Suprapubic skin (tissue), 4 donors: ENCODE results near the gene CGB5. TPM values are rescaled to one million over a fixed set of nuclear protein-coding genes. Genes with fewer than 3 reads are reported as not detected.
A peak's percentile ranks its signal among the peaks of the same experiment; 100 is the strongest.

Experiments used
- DNase-seq, 2 donors: peaks; one replicate each; pipeline ENCODE4 v3.0.0-alpha.2; 2019; ENCODE audit warnings: low spot score in 2 of 2
- H3K27ac ChIP-seq: fragments of 200-600 bp; sonication (generic); one replicate; pipeline ENCODE4 v1.5.1; 2019
- H3K27me3 ChIP-seq: fragments of 200-600 bp; sonication (generic); one replicate; pipeline ENCODE4 v1.5.1; 2019
- H3K36me3 ChIP-seq: fragments of 200-600 bp; sonication (generic); one replicate; pipeline ENCODE4 v1.5.1; 2019
- H3K4me1 ChIP-seq: fragments of 200-600 bp; sonication (generic); one replicate; pipeline ENCODE4 v1.5.1; 2019
- H3K4me3 ChIP-seq: fragments of 200-600 bp; sonication (generic); one replicate; pipeline ENCODE4 v1.5.1; 2019; ENCODE audit warnings: mild to moderate bottlenecking
- H3K9me3 ChIP-seq: fragments of 200-600 bp; sonication (generic); one replicate; pipeline ENCODE4 v1.5.1; 2019
- EP300 ChIP-seq: sonication (generic); formaldehyde crosslinking; IDR thresholded peaks from one replicate; pipeline ENCODE4 v1.6.1; 2017; ENCODE audit warnings: antibody characterized with exemption
- POLR2A ChIP-seq, 2 donors: fragments of 450-650 bp; IDR thresholded peaks; one replicate each; pipeline ENCODE4 v1.6.1; 2017; ENCODE audit warnings: antibody characterized with exemption in 2 of 2, mild to moderate bottlenecking in 2 of 2, moderate library complexity in 2 of 2
- POLR2AphosphoS5 ChIP-seq, 3 donors: sonication (generic); formaldehyde crosslinking; IDR thresholded peaks; one replicate each; pipeline ENCODE4 v1.6.1; 2017; ENCODE audit warnings: antibody characterized with exemption in 3 of 3
- whole genome bisulfite sequencing: methylation state at CpG from one replicate; pipeline ENCODE4 v1.1.5; 2018; 5-methylcytosine and 5-hydroxymethylcytosine counted together
- total RNA-seq, 4 donors: library from RNA; depleted of rRNA; stranded (reverse); fragments of >200 nt; gene quantifications; one replicate each; pipeline ENCODE4 v1.1.0, GENCODE V29; 2016
- TF ChIP-seq, protein P1 (sequence below), 2 donors: fragments of 200-600 bp in 1 of 2; fragments of 450-650 bp in 1 of 2; sonication (generic) in 1 of 2; IDR thresholded peaks; one replicate each; pipeline ENCODE4 v1.5.1; 2016 to 2019; ENCODE audit warnings: antibody characterized with exemption in 2 of 2, mild to moderate bottlenecking in 1 of 2, moderate library complexity in 1 of 2

Gene CGB5
- total RNA-seq, 4 donors from 2014 or later, result 2.5 TPM; not detected in 3

DNA sequence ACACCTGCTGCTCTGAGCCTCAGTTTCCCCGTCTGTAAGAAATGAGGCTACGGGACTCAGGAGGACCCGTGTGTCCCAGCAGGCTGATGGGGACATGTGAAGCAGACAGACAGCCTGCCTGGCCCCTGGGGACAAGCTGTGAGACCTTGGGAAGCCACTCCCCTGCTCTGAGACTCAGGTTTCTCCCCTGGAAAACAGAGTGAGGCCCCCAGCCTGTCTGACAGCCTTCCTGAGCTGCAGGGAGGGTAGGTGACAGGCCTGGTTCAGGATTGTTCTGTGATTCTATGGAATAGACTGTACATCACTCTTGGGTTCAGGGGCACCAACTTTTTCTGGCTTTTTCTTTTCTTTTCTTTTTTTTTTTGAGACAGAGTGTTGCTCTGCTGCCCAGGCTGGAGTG lies 23.9 kb downstream of the CGB5 start:
- H3K4me3 ChIP-seq, result no peak overlapping the region
- DNase-seq, result no peak
- WGBS, result 43% methylated on average over 3 of the region's 3 CpGs
- no peaks in the 10 kb centered on the region for H3K36me3 ChIP-seq
- TF ChIP-seq POLR2AphosphoS5 (IDR thresholded peaks at IDR 0.05) (no peak), EP300 (no peak), POLR2A (IDR thresholded peaks at IDR 0.05) (no peak)
- TF ChIP-seq, protein P1, sequence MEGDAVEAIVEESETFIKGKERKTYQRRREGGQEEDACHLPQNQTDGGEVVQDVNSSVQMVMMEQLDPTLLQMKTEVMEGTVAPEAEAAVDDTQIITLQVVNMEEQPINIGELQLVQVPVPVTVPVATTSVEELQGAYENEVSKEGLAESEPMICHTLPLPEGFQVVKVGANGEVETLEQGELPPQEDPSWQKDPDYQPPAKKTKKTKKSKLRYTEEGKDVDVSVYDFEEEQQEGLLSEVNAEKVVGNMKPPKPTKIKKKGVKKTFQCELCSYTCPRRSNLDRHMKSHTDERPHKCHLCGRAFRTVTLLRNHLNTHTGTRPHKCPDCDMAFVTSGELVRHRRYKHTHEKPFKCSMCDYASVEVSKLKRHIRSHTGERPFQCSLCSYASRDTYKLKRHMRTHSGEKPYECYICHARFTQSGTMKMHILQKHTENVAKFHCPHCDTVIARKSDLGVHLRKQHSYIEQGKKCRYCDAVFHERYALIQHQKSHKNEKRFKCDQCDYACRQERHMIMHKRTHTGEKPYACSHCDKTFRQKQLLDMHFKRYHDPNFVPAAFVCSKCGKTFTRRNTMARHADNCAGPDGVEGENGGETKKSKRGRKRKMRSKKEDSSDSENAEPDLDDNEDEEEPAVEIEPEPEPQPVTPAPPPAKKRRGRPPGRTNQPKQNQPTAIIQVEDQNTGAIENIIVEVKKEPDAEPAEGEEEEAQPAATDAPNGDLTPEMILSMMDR (IDR thresholded peaks at IDR 0.05), result no peak
- peaks cover 28% of the 10 kb centered on the region for H3K4me1 ChIP-seq
- H3K27ac ChIP-seq, result no peak overlapping the region
- H3K9me3 ChIP-seq, result no peaks in the 10 kb centered on the region
- peaks cover 75% of the 10 kb centered on the region for H3K27me3 ChIP-seq

DNA sequence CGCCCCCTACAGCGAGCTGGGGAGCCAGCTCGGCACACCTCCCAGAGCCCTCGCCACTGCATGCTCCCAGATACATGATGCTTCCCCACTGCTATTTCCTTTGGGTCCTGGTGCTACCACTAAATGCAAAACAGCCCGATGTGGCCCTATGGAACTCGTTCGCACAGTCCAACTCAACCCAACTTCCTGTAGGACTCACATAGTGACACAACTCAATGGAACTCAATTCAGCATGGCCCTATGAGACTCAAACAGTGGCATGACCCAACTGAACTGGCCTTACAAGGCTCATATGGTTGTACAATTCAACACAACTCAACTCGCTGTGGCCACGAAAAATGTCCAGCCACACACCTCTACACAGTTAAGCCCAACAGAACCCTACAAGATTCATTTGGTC lies 25.4 kb downstream of the CGB5 start:
- Histone ChIP-seq H3K9me3 (no peaks in the 10 kb centered on the region), H3K4me1 (peaks cover 32% of the 10 kb centered on the region), H3K27me3 (peaks cover 79% of the 10 kb centered on the region), H3K27ac (no peak overlapping the region), H3K36me3 (no peaks in the 10 kb centered on the region), H3K4me3 (no peak overlapping the region)
- WGBS, result 97% methylated on average over 9 of the region's 9 CpGs
- TF ChIP-seq POLR2A (IDR thresholded peaks at IDR 0.05), result no peak
- TF ChIP-seq POLR2AphosphoS5 (IDR thresholded peaks at IDR 0.05), result no peak
- TF ChIP-seq, protein P1 (IDR thresholded peaks at IDR 0.05), result no peak
- TF ChIP-seq EP300, result no peak
- DNase-seq, result no peak

- Histone ChIP-seq H3K9me3 (no peaks in the 10 kb centered on the region), H3K4me1 (peaks cover 20% of the 10 kb centered on the region), H3K36me3 (no peaks in the 10 kb centered on the region), H3K4me3 (no peak overlapping the region), H3K27me3 (peaks cover 71% of the 10 kb centered on the region), H3K27ac (no peak overlapping the region)
- WGBS, result 96% methylated on average over 21 of the region's 21 CpGs
- TF ChIP-seq POLR2AphosphoS5 (IDR thresholded peaks at IDR 0.05) (no peak), EP300 (no peak)
- TF ChIP-seq, protein P1 (IDR thresholded peaks at IDR 0.05), result no peak
- no peak for DNase-seq
Observed at GRCh38 chr19:49070416-49070815, 26.8 kb downstream of the CGB5 start.

- TF ChIP-seq POLR2A (IDR thresholded peaks at IDR 0.05), result no peak
- TF ChIP-seq, protein P1 (IDR thresholded peaks at IDR 0.05), result no peak
- TF ChIP-seq EP300, result no peak
- no peak for TF ChIP-seq POLR2AphosphoS5 (IDR thresholded peaks at IDR 0.05)
- DNase-seq, result no peak
- Histone ChIP-seq H3K36me3 (no peaks in the 10 kb centered on the region), H3K27me3 (peaks cover 56% of the 10 kb centered on the region), H3K4me3 (peak overlapping the region; percentile 38), H3K4me1 (peaks cover 17% of the 10 kb centered on the region), H3K9me3 (no peaks in the 10 kb centered on the region), H3K27ac (no peak overlapping the region)
- WGBS, result 7% methylated on average over 13 of the region's 93 CpGs
Observed at GRCh38 chr19:49071860-49072547, 28.4 kb downstream of the CGB5 start.

DNA sequence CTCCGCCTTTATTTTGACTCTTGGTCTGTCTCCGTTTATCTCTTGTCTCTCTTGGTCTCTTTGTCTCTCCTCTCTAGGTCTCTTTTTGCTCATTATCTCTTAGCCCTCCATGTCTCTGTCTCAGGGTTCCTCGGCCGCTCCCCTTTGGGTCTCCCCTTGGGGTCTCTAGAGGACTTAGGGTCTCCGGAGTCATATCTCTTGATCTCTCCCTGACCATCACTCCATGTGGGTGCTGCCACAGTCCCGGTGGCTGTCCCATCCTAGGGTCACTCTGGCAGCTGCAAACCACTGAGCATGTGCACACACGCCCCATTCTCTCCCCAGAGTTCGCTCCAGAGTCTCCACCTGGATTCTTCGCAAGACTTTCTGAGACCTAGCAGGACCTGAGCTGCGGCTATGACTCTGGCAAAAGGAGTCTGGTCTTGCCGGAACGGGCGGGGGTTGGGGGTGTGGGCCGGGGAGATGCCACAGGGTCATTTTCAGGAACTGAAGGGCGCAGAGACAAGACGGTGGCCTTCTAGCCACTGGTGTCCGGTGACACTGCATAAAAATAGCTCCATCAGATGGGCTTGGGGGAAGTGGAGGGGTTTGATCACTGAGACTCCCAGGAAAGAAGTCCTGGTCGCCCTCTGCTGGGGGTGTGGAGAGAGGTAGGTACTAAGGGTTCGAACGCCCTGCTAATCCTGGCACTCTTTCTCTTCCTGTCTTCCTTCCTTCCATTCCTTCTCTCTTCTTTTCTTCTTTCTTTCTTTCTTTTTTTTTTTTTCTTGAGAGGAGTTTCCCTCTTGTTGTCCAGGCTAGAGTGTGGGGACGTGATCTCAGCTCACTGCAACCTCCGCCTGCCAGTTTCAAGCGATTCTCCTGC lies 30.1 kb downstream of the CGB5 start:
- DNase-seq, result no peak
- Histone ChIP-seq H3K27ac (no peak overlapping the region), H3K4me1 (peaks cover 17% of the 10 kb centered on the region), H3K27me3 (peaks cover 53% of the 10 kb centered on the region), H3K36me3 (no peaks in the 10 kb centered on the region), H3K4me3 (no peak overlapping the region), H3K9me3 (no peaks in the 10 kb centered on the region)
- TF ChIP-seq POLR2A (IDR thresholded peaks at IDR 0.05) (no peak), EP300 (no peak), POLR2AphosphoS5 (IDR thresholded peaks at IDR 0.05) (no peak)
- TF ChIP-seq, protein P1 (IDR thresholded peaks at IDR 0.05), result no peak
- 56% methylated on average over 23 of the region's 23 CpGs for WGBS
